ENCODE results near the gene DMXL2.
"Not testable (repeated sequence)": the region's sequence is repeated elsewhere in the genome, so short reads cannot be mapped to it uniquely, and the experiment has no call there.

The DMXL2 gene

DNA sequence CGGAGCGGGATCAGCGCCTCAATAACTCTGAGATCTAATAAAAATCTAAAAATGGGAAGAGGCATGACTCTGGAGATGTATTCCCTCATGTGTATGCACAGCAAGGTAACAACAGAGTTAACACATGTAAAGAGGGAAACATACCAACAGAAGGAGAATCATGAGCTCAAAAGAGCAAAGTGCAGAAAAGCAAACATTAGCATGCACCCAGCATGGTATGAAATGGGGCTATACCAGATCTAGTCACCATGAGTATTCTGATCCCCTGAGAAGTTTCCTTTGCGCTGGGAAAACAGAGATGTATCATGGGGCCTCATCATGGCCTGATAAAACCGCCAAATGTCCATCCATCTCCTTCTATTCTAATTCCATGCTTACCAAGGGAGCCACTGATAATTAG is 152.1 kb downstream of the DMXL2 start:
- DNase-seq (ENCODE audit: low spot score), result no peak
- Mint-ChIP-seq H3K36me3 (ENCODE audit: low read depth) (no peaks in the 10 kb centered on the region), H3K4me3 (no peak overlapping the region), H3K27ac (no peak overlapping the region), H3K27me3 (ENCODE audit: low read depth) (no peaks in the 10 kb centered on the region), H3K4me1 (ENCODE audit: low read depth) (no peaks in the 10 kb centered on the region), H3K9me3 (no peaks in the 10 kb centered on the region)

DNA sequence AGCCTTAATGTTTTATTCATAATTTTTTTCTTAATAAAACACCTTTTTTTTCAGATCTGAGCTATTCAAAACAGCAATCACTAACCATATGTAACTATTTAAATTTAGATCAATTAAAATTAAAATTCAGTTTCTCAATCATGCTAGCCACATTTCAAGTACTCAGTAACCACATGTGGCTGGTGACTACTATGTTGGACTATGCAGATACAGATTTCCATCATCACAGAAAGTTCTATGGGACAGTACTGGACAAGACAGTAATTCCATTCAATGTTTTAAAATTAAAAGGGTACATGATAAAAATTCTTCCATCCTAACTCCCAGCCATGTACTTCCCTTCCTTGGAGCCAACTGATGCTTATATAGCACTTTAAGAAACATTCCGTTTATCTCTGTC is 161.8 kb downstream of the DMXL2 start:
- DNase-seq (ENCODE audit: low spot score), result no peak
- Mint-ChIP-seq H3K27me3 (ENCODE audit: low read depth) (no peaks in the 10 kb centered on the region), H3K4me3 (no peak overlapping the region), H3K36me3 (ENCODE audit: low read depth) (no peaks in the 10 kb centered on the region), H3K9me3 (no peaks in the 10 kb centered on the region), H3K4me1 (ENCODE audit: low read depth) (no peaks in the 10 kb centered on the region), H3K27ac (no peak overlapping the region)

DNA sequence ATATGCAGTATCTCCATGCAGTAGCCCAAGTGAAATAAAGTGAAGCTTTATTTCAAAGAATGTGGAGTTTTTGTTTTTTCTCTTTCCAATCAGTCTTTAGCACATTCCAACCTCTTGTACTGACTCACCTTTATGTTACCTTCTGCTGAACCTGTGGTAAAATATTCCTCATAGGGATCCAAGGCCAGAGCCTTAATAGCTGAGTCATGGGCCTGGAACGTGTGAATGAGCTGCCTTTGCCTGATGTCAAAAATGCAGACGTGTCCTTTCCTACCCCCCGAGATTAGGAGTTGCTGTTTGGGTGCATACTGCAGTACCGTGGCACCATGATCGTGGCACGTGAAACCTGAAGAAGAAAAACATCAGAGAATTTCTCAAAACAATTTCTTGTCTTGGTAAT is 172.6 kb downstream of the DMXL2 start:
- H3K4me3 Mint-ChIP-seq, result no peak overlapping the region
- H3K9me3 Mint-ChIP-seq, result no peaks in the 10 kb centered on the region
- H3K27me3 Mint-ChIP-seq (ENCODE audit: low read depth), result no peaks in the 10 kb centered on the region
- H3K4me1 Mint-ChIP-seq (ENCODE audit: low read depth), result peaks cover 4% of the 10 kb centered on the region
- H3K27ac Mint-ChIP-seq, result no peak overlapping the region
- no peak for DNase-seq (ENCODE audit: low spot score)
- no peaks in the 10 kb centered on the region for H3K36me3 Mint-ChIP-seq (ENCODE audit: low read depth)

DNA sequence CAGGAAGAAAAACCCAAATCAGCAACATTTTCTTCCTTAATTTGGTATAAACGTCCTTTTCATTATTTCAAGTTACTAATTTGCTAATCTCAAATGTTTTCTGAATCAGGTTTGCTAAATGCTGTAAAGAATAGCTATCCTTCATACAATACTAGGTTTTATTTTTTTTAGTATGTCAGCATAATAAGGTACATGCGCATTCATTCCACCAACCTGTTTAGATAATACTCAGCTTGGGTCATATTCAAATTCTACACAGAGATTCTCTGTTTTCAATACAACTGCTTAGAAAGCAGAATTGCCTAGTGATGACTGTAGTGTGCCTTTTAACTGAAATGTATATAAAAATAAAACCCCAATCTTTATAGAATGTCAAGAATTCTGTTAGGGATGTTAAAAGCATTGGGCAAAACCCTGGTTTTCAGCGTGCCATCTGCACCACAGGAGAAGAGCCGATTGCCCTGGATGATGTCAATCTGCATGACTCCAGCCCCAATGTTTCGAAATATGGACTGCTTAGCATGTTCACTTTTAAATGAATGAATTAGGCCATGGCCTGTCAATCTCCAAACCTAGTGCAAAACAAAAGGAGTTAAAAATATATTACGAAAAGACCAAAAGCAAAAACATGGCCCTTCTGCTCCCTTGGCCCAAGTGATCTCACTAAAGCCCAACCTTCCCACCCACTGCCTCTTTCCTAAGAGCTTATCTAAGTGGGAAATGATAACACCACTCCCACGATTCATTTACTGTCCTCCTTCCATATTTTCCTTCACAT is 173.8 kb downstream of the DMXL2 start:
- no peak for DNase-seq (ENCODE audit: low spot score)
- Mint-ChIP-seq H3K9me3 (no peaks in the 10 kb centered on the region), H3K36me3 (ENCODE audit: low read depth) (no peaks in the 10 kb centered on the region), H3K4me3 (no peak overlapping the region), H3K4me1 (ENCODE audit: low read depth) (peaks cover 4% of the 10 kb centered on the region), H3K27ac (no peak overlapping the region), H3K27me3 (ENCODE audit: low read depth) (no peaks in the 10 kb centered on the region)

DNA sequence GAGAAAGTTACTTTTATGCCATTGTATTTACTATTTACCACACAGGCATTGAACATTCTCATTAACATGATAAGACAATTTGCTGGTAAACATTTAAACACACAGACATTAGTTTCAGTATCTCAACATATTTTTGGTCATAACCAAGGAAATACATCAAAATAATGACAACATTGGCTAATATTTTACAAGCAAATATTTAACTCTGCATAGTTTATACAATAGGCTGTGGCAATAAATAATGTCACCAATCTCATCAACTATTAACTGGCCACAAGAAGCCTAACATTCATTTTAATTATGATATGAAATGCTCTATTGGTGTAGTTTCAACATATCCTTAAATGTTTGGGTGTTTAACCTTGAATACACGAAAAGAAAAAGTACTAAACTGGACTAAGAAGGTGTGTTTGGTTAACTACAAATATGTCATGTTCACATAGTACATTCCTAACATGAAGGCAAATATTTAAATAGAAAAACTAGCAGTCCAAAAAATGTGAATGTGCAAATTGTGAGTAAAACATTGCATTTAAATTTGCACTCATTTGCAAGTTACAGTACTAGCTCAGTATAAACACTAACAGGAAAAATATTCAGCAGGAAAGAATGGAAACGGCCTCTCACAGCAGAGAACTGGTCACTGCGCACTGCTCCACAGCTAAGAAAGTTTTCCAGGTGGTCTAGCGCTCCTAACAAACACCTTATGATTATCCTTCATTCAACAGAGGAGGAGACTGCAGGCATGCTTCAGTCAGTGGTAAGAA is 174.5 kb downstream of the DMXL2 start:
- H3K4me3 Mint-ChIP-seq, result no peak overlapping the region
- no peaks in the 10 kb centered on the region for H3K36me3 Mint-ChIP-seq (ENCODE audit: low read depth)
- H3K27me3 Mint-ChIP-seq (ENCODE audit: low read depth), result no peaks in the 10 kb centered on the region

DNA sequence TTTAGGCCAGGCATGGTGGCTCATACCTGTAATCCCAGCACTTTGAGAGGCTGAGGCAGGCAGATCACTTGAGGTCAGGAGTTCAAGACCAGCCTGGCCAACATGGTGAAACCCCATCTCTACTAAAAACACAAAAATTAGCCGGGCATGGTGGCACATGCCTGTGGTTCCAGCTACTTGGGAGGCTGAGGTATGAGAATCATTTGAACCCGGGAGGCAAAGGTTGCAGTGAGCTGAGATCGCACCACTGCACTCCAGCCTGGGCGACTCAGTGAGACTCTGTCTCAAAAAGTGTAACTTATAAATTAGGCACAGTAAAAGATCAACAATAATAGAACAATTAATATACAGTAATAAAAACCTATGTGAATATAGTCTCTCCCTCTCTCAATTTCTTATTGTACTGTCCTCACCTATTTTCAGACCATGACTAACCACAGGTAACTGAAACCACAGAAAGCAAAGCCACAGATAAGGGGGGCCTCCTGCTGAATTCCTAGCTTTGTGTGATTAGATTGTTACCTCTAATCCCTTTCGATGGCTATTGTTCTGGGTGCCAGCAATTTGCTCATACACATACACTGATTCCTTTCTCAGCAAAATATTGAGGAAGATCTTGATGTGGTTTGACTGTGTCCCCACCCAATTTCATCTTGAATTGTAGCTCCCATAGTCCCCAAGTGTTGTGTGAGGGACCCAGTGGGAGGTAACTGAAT is 176.4 kb downstream of the DMXL2 start:
- not testable (repeated sequence) for H3K27ac Mint-ChIP-seq; H3K36me3 Mint-ChIP-seq (ENCODE audit: low read depth); H3K4me3 Mint-ChIP-seq; H3K4me1 Mint-ChIP-seq (ENCODE audit: low read depth); DNase-seq (ENCODE audit: low spot score); H3K27me3 Mint-ChIP-seq (ENCODE audit: low read depth); H3K9me3 Mint-ChIP-seq

More for the DNA sequence above, 174.5 kb downstream of the DMXL2 start:
- H3K9me3 Mint-ChIP-seq, result no peaks in the 10 kb centered on the region
- DNase-seq (ENCODE audit: low spot score), result no peak
- peaks cover 4% of the 10 kb centered on the region for H3K4me1 Mint-ChIP-seq (ENCODE audit: low read depth)
- no peak overlapping the region for H3K27ac Mint-ChIP-seq

DNA sequence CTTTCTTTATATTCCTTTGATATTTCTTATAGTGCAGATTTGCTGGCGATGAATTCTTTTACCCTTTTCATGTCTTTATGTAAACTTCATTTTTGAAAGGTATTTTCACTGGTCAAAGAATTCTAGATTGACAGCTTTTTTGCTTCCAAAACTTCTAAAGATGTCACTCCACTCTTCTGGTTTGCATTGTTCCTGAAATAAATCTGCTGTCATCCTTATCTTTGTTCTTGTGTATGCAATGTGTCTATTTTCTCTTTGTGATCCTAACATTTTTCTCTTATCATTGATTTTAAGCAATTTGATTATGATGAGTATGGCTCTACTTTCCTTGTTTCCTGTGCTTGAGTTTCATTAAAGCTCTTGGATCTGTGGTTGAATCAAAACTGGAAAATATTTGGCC is 177.8 kb downstream of the DMXL2 start:
- DNase-seq (ENCODE audit: low spot score), result no peak
- peaks cover 4% of the 10 kb centered on the region for H3K4me1 Mint-ChIP-seq (ENCODE audit: low read depth)
- no peaks in the 10 kb centered on the region for H3K36me3 Mint-ChIP-seq (ENCODE audit: low read depth)
- no peak overlapping the region for H3K27ac Mint-ChIP-seq
- H3K27me3 Mint-ChIP-seq (ENCODE audit: low read depth), result no peaks in the 10 kb centered on the region
- no peak overlapping the region for H3K4me3 Mint-ChIP-seq
- H3K9me3 Mint-ChIP-seq, result no peaks in the 10 kb centered on the region

DNA sequence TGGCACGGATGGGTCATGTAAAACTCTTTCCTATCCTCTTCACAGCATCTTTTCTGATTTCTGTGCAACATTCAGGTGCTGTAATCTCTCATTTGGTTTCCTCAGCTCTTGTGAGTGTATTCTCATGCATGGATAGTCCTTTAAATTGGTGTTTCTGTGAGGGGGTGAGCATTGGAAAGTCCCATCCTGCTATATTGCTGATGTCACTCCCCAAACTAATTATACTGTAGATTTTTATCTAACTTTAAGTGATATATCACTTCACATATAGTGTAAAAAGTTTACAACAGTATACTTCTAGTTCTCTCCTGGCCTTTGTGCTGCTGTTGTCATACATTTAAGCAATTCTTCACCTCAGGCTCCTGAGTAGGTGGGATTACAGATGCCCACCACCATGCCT is 178.5 kb downstream of the DMXL2 start:
- Mint-ChIP-seq H3K9me3 (no peaks in the 10 kb centered on the region), H3K4me3 (no peak overlapping the region), H3K27ac (no peak overlapping the region), H3K36me3 (ENCODE audit: low read depth) (no peaks in the 10 kb centered on the region), H3K4me1 (ENCODE audit: low read depth) (peaks cover 4% of the 10 kb centered on the region), H3K27me3 (ENCODE audit: low read depth) (no peaks in the 10 kb centered on the region)
- DNase-seq (ENCODE audit: low spot score), result no peak

DNA sequence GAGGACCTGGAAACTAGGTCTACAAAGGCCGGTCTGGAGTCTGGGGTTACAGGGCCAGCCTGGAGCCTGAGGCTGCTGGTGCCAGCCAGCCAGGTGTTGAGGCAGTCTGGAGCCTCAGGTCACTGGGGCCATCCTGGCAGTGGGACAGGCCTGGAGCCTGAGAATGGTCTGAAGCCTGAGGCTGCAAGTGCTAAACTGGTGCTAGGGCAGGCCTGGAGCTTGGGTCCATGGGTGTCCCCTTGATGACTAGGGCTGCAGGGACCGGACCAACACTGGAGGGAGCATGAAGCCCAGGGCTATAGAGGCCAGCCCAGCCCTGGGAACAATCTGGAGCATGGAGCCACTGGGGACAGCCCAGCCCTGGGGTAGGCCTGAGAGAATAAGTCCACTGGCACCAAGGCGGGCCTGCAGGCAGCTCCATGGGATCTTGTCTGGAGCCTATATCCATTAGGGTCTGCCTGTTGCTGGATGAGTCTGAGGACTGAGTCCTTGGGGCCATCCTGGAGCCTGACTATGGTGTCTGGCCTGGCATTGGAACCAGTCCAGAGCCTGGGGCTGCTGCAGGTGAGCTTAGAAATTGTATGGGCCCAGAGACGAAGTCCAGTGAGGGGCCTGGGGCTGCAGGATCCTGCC is 179.2 kb downstream of the DMXL2 start:
- peaks cover 3% of the 10 kb centered on the region for H3K27me3 Mint-ChIP-seq (ENCODE audit: low read depth)
- no peak for DNase-seq (ENCODE audit: low spot score)
- no peak overlapping the region for H3K4me3 Mint-ChIP-seq
- H3K36me3 Mint-ChIP-seq (ENCODE audit: low read depth), result no peaks in the 10 kb centered on the region
- no peak overlapping the region for H3K27ac Mint-ChIP-seq
- no peaks in the 10 kb centered on the region for H3K9me3 Mint-ChIP-seq
- H3K4me1 Mint-ChIP-seq (ENCODE audit: low read depth), result peaks cover 4% of the 10 kb centered on the region

DNA sequence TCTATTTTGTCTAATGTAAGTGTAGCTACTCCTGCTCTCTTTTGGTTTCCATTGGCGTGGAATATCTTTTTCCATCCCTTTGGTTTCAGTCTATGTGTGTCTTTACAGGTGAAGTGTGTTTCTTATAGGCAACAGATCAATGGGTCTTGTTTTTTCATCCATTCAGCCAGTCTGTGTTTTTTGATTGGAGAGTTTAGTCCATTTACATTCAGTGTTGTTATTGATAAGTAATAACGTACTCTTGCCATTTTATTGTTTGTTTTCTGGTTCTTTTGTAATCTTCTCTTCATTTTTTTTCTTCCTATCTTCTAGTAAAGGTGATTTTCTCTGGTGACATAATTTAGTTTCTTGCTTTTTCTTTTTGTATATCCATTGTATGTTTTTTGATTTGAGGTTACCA is 184.0 kb downstream of the DMXL2 start:
- no peak overlapping the region for H3K4me3 Mint-ChIP-seq
- no peaks in the 10 kb centered on the region for H3K4me1 Mint-ChIP-seq (ENCODE audit: low read depth)
- no peaks in the 10 kb centered on the region for H3K36me3 Mint-ChIP-seq (ENCODE audit: low read depth)
- no peak overlapping the region for H3K27ac Mint-ChIP-seq
- DNase-seq (ENCODE audit: low spot score), result no peak
- peaks cover 4% of the 10 kb centered on the region for H3K9me3 Mint-ChIP-seq
- peaks cover 6% of the 10 kb centered on the region for H3K27me3 Mint-ChIP-seq (ENCODE audit: low read depth)

DNA sequence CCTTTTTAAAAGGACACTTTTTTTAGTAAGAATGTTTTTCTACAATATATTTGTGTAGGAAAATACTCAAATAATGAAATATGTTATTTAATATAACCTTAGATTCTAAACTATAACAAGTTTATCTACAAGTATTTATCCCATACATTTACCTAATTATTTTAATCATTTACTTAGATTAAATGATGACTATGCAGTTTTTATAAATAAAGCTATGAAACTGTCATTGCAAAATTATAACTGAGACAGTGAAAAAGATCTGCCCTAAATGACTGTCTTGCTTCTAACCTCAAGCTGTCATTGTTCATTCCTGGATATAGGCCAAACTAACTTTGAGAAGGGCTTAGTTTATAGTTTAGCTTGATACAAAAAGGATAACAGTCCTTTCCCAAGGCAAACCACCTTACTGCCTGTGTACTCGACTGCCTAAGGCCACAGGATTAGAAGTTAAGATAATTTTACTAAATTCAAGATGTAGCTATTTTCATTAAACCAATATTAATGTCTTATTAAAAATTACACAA is 197.0 kb downstream of the DMXL2 start:
- no peak overlapping the region for H3K4me3 Mint-ChIP-seq
- H3K27me3 Mint-ChIP-seq (ENCODE audit: low read depth), result peaks cover 3% of the 10 kb centered on the region
- H3K4me1 Mint-ChIP-seq (ENCODE audit: low read depth), result no peaks in the 10 kb centered on the region
- no peak overlapping the region for H3K27ac Mint-ChIP-seq
- DNase-seq (ENCODE audit: low spot score), result no peak
- no peaks in the 10 kb centered on the region for H3K36me3 Mint-ChIP-seq (ENCODE audit: low read depth)
- no peaks in the 10 kb centered on the region for H3K9me3 Mint-ChIP-seq

DNA sequence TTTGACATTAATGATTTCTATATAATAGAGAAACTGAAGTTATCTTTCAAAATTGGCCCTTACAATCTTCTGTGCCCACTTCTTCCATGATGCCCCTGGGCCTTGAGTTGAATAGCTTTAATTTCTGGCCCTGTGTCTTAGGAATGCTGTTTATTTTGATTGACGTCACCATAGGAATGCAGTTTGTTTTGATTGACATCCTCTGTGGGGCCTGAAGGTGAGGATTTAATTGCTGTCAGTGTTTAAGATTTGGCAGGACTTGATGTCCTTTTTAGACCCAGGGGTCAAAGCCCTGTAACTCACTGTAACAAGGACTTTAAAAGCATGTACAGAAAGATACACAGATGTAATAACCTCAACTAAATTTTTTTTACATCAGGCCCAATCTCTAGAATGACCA is 197.8 kb downstream of the DMXL2 start:
- H3K4me1 Mint-ChIP-seq (ENCODE audit: low read depth), result no peaks in the 10 kb centered on the region
- no peaks in the 10 kb centered on the region for H3K36me3 Mint-ChIP-seq (ENCODE audit: low read depth)
- H3K9me3 Mint-ChIP-seq, result no peaks in the 10 kb centered on the region
- no peak for DNase-seq (ENCODE audit: low spot score)
- H3K27ac Mint-ChIP-seq, result no peak overlapping the region
- no peak overlapping the region for H3K4me3 Mint-ChIP-seq
- peaks cover 3% of the 10 kb centered on the region for H3K27me3 Mint-ChIP-seq (ENCODE audit: low read depth)

DNA sequence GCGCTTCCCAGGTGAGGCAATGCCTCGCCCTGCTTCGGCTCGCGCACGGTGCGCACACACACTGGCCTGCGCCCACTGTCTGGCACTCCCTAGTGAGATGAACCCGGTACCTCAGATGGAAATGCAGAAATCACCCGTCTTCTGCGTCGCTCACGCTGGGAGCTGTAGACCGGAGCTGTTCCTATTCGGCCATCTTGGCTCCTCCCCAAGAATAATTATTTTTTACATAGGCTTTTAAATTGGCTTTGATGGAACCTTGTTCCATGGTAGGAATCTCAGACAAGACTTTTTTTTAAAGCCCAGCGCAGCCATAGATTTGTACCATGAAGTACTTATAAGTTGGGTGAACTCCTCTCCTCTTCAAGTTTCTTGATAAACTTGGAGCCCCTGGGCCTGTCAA is 199.5 kb downstream of the DMXL2 start:
- not testable (repeated sequence) for H3K4me1 Mint-ChIP-seq (ENCODE audit: low read depth); DNase-seq (ENCODE audit: low spot score); H3K4me3 Mint-ChIP-seq; H3K27me3 Mint-ChIP-seq (ENCODE audit: low read depth); H3K36me3 Mint-ChIP-seq (ENCODE audit: low read depth); H3K27ac Mint-ChIP-seq; H3K9me3 Mint-ChIP-seq

DNA sequence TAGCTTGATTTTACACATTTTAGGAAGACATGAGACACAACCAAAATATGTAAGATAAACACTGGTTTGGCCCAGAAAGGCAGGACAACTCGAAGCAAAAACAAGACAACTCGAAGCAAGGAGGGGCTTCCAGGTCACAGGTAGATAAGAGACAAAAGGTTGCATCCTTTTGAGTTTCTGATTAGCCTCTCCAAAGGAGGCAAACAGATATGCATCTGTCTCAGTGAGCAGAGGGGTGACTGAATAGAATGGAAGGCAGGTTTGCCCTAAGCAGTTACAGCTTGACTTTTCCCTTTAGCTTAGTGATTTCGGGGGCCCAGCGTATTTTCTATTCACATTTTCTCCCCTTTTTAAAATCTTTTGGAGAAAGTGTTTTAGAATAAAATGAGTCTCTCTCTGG is 206.4 kb downstream of the DMXL2 start:
- no peak for DNase-seq (ENCODE audit: low spot score)
- peaks cover 6% of the 10 kb centered on the region for H3K27me3 Mint-ChIP-seq (ENCODE audit: low read depth)
- H3K36me3 Mint-ChIP-seq (ENCODE audit: low read depth), result no peaks in the 10 kb centered on the region
- no peaks in the 10 kb centered on the region for H3K4me1 Mint-ChIP-seq (ENCODE audit: low read depth)
- H3K4me3 Mint-ChIP-seq, result no peak overlapping the region
- no peaks in the 10 kb centered on the region for H3K9me3 Mint-ChIP-seq
- H3K27ac Mint-ChIP-seq, result no peak overlapping the region
